ENCODE data around the gene TRAFD1.

DNA sequence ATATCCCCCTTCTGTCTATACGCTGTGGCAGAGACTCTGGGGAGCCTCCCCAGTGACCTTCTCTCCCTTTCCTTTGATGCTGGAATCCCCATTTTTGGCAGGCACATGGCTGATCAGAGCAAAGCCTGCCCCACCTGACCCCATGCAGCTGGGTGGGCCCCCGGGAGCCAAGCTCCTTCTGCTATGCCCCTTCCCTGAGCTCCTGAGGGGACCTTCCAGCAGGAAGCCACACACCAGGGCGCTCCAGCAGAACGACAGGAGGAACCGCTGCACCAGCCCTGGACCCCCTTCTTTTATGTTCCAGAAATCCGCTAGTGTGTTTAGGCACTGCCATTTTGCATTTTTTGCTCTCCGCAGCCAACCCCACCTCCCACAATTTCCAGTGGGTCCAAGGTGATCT lies 44.6 kb downstream of the TRAFD1 start:
- TF ChIP-seq, protein P1, sequence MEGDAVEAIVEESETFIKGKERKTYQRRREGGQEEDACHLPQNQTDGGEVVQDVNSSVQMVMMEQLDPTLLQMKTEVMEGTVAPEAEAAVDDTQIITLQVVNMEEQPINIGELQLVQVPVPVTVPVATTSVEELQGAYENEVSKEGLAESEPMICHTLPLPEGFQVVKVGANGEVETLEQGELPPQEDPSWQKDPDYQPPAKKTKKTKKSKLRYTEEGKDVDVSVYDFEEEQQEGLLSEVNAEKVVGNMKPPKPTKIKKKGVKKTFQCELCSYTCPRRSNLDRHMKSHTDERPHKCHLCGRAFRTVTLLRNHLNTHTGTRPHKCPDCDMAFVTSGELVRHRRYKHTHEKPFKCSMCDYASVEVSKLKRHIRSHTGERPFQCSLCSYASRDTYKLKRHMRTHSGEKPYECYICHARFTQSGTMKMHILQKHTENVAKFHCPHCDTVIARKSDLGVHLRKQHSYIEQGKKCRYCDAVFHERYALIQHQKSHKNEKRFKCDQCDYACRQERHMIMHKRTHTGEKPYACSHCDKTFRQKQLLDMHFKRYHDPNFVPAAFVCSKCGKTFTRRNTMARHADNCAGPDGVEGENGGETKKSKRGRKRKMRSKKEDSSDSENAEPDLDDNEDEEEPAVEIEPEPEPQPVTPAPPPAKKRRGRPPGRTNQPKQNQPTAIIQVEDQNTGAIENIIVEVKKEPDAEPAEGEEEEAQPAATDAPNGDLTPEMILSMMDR (IDR thresholded peaks at IDR 0.05) = no peak
- TF ChIP-seq ZFX (IDR thresholded peaks at IDR 0.05; ENCODE audit: borderline replicate concordance) = no peak
